HG03039 (cell line): ENCODE data around the gene SYT11.

Experiments used
- ATAC-seq: cut with Tn5 transposase; IDR thresholded peaks from one replicate; pipeline ENCODE4 v1.9.1; 2021; ENCODE audit warnings: mild to moderate bottlenecking, moderate library complexity; ENCODE audit not compliant: unreplicated experiment

SYT11 gene

GRCh38 chr1:155859881-155860871, 809 bp downstream of the SYT11 start:
- no peak for ATAC-seq

GRCh38 chr1:155860970-155861510, 1.7 kb downstream of the SYT11 start:
- ATAC-seq, result no peak

GRCh38 chr1:155861896-155862295, 2.5 kb downstream of the SYT11 start:
- ATAC-seq, result no peak

GRCh38 chr1:155864393-155864792, 5.0 kb downstream of the SYT11 start:
- ATAC-seq, result no peak

- ATAC-seq, result no peak
Observed at GRCh38 chr1:155867766-155868165, 8.4 kb downstream of the SYT11 start.

GRCh38 chr1:155871390-155871789, 12.0 kb downstream of the SYT11 start:
- no peak for ATAC-seq

GRCh38 chr1:155872527-155872926, 13.2 kb downstream of the SYT11 start:
- ATAC-seq, result no peak

- no peak for ATAC-seq
Observed at GRCh38 chr1:155873860-155874259, 14.5 kb downstream of the SYT11 start.

GRCh38 chr1:155877945-155878344, 18.6 kb downstream of the SYT11 start:
- ATAC-seq, result no peak

GRCh38 chr1:155880251-155880650, 20.9 kb downstream of the SYT11 start:
- ATAC-seq, result no peak

- no peak for ATAC-seq
Observed at GRCh38 chr1:155880950-155881349, 21.6 kb downstream of the SYT11 start.

GRCh38 chr1:155882235-155882634, 22.9 kb downstream of the SYT11 start:
- ATAC-seq, result no peak

- ATAC-seq, result no peak
Observed at GRCh38 chr1:155882766-155883165, 23.4 kb downstream of the SYT11 start.

GRCh38 chr1:155884031-155884960, 24.9 kb downstream of the SYT11 start:
- no peak for ATAC-seq

- ATAC-seq, result no peak
Observed at GRCh38 chr1:155884982-155885381, 25.6 kb downstream of the SYT11 start.

- ATAC-seq, result no peak
Observed at GRCh38 chr1:155888481-155888880, 29.1 kb downstream of the SYT11 start.

- ATAC-seq, result no peak
Observed at GRCh38 chr1:155889566-155889965, 30.2 kb downstream of the SYT11 start.

GRCh38 chr1:155890251-155890650, 30.9 kb downstream of the SYT11 start:
- no peak for ATAC-seq

GRCh38 chr1:155892796-155893195, 33.4 kb downstream of the SYT11 start:
- no peak for ATAC-seq

- ATAC-seq, result no peak
Observed at GRCh38 chr1:155893389-155894142, 34.2 kb downstream of the SYT11 start.
